ENCODE measurements around the gene SDK2. TPM values are rescaled to one million over a fixed set of nuclear protein-coding genes. Genes with fewer than 3 reads are reported as not detected.

SDK2 gene
- total and polyA plus RNA-seq, 2 experiments from 2014 or later: 0.59 to 1.2 TPM

GRCh38 chr17:73632513-73632912, 11.7 kb downstream of the SDK2 start:
- Histone ChIP-seq H3K4me1 (ENCODE audit: insufficient read depth) (no peaks in the 10 kb centered on the region), H2AFZ (no peak overlapping the region), H3K9me3 (ENCODE audit: low read depth) (no peaks in the 10 kb centered on the region), H3K27ac (no peak overlapping the region), H3K79me2 (no peaks in the 10 kb centered on the region), H3K9me2 (replicated peaks; ENCODE audit: insufficient read depth) (no peaks in the 10 kb centered on the region), H3K4me3 (no peak overlapping the region), H3K27me3 (no peaks in the 10 kb centered on the region), H3K36me3 (replicated peaks; ENCODE audit: insufficient read depth, low read depth) (no peaks in the 10 kb centered on the region), H4K20me1 (ENCODE audit: insufficient read depth, poor library complexity, severe bottlenecking) (no peaks in the 10 kb centered on the region), H3K4me2 (no peak overlapping the region)
- WGBS (ENCODE audit: low lambda C conversion rate, missing lambda C conversion rate): 87% methylated on average over 2 of the region's 2 CpGs
- DNase-seq (ENCODE audit: low spot score): no peak
- TF ChIP-seq CTCF (IDR thresholded peaks at IDR 0.05; ENCODE audit: poor library complexity): no peak
- no peak for TF ChIP-seq EZH2phosphoT487 (IDR thresholded peaks at IDR 0.05; ENCODE audit: low read depth, severe bottlenecking, unreplicated experiment)
- no peak for TF ChIP-seq EZH2 (IDR thresholded peaks at IDR 0.05; ENCODE audit: borderline replicate concordance)

- WGBS (ENCODE audit: low lambda C conversion rate, missing lambda C conversion rate): 90% methylated on average over 19 of the region's 19 CpGs
These were observed 13.2 kb downstream of the SDK2 start for GRCh38 chr17:73630965-73631595.

GRCh38 chr17:73630531-73630930, 13.7 kb downstream of the SDK2 start:
- Histone ChIP-seq H3K4me3 (no peak overlapping the region), H3K4me2 (no peak overlapping the region), H4K20me1 (ENCODE audit: insufficient read depth, poor library complexity, severe bottlenecking) (no peaks in the 10 kb centered on the region), H3K79me2 (no peaks in the 10 kb centered on the region), H3K27ac (no peak overlapping the region), H3K36me3 (replicated peaks; ENCODE audit: insufficient read depth, low read depth) (no peaks in the 10 kb centered on the region), H3K27me3 (no peaks in the 10 kb centered on the region), H2AFZ (no peak overlapping the region), H3K4me1 (ENCODE audit: insufficient read depth) (no peaks in the 10 kb centered on the region), H3K9me2 (replicated peaks; ENCODE audit: insufficient read depth) (no peaks in the 10 kb centered on the region), H3K9me3 (ENCODE audit: low read depth) (no peaks in the 10 kb centered on the region)
- TF ChIP-seq EZH2 (IDR thresholded peaks at IDR 0.05; ENCODE audit: borderline replicate concordance) (no peak), CTCF (IDR thresholded peaks at IDR 0.05; ENCODE audit: poor library complexity) (no peak), EZH2phosphoT487 (IDR thresholded peaks at IDR 0.05; ENCODE audit: low read depth, severe bottlenecking, unreplicated experiment) (no peak)
- 91% methylated on average over 6 of the region's 6 CpGs for WGBS (ENCODE audit: low lambda C conversion rate, missing lambda C conversion rate)
- no peak for DNase-seq (ENCODE audit: low spot score)

More at GRCh38 chr17:73630965-73631595, 13.2 kb downstream of the SDK2 start:
- Histone ChIP-seq H3K4me1 (ENCODE audit: insufficient read depth) (no peaks in the 10 kb centered on the region), H2AFZ (no peak overlapping the region), H3K4me3 (no peak overlapping the region), H3K9me2 (replicated peaks; ENCODE audit: insufficient read depth) (no peaks in the 10 kb centered on the region), H4K20me1 (ENCODE audit: insufficient read depth, poor library complexity, severe bottlenecking) (no peaks in the 10 kb centered on the region), H3K79me2 (no peaks in the 10 kb centered on the region), H3K27ac (no peak overlapping the region), H3K4me2 (no peak overlapping the region), H3K9me3 (ENCODE audit: low read depth) (no peaks in the 10 kb centered on the region), H3K27me3 (no peaks in the 10 kb centered on the region), H3K36me3 (replicated peaks; ENCODE audit: insufficient read depth, low read depth) (no peaks in the 10 kb centered on the region)
- DNase-seq (ENCODE audit: low spot score): no peak
- no peak for TF ChIP-seq CTCF (IDR thresholded peaks at IDR 0.05; ENCODE audit: poor library complexity)
- no peak for TF ChIP-seq EZH2phosphoT487 (IDR thresholded peaks at IDR 0.05; ENCODE audit: low read depth, severe bottlenecking, unreplicated experiment)
- no peak for TF ChIP-seq EZH2 (IDR thresholded peaks at IDR 0.05; ENCODE audit: borderline replicate concordance)

Data from hepatocyte (in vitro differentiated cells).